HG03571 (cell line): ENCODE data around the gene DYDC1.
"Not testable (repeated sequence)": the region's sequence is repeated elsewhere in the genome, so short reads cannot be mapped to it uniquely, and the experiment has no call there.

Experiments
- ATAC-seq: cut with Tn5 transposase; IDR thresholded peaks from one replicate; pipeline ENCODE4 v1.9.1; 2021; ENCODE audit not compliant: unreplicated experiment

The DYDC1 gene

DNA sequence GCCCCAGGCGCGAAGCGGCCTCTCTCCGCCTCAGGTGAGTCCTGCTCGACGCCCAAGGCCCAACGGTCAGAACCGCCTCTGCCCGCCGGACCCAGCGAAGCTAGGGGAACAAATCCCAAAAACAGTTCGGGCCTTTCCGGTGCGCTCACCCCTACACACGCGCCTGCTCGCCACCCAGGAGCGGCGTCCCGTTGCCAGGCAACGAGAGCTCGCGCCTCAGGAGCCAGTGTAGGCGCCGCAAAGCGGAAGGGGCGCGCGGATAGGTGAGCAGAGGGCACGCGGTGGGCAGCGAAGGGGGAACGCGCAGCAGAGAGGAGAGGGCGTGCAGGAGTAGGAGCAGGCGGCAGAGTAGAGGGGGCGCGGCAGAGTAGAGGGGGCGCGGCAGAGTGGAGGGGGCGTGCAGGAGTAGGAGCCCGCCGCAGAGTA lies at the start of gene DYDC1, which contains the start of gene DYDC2:
TSS of gene DYDC1 (minus strand) at position 193 of the 426 bp plus-strand sequence. CDS start 4,154 bp downstream, outside the sequence.
TSS of gene DYDC2 (plus strand) at position 219 of the 426 bp plus-strand sequence. CDS start 5,663 bp downstream, outside the sequence.
- ATAC-seq, result peak; percentile 66

- ATAC-seq, result no peak
Measured at GRCh38 chr10:80406204-80406603, 49.6 kb upstream of the DYDC1 start.

DNA sequence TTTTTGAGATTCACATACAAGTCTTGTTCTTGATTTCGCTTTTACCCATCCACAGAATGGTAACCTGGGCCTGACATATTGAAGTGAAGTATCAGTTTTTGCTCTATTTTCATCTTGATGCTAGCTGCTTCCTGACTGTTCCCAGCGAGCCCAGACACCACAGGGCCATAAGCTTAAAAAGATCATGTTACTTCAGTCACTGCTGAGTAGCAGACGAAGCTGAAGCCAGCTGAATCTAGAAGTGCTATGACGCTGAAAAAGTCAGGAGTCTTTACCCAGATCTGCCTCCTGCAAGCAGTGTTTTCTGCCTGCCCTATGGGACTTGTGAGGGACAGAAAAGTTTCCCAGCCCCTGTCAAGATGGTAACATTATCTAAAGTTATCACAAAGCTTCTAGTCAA lies 49.1 kb upstream of the DYDC1 start:
- no peak for ATAC-seq

- no peak for ATAC-seq
Measured at GRCh38 chr10:80405035-80405434, 48.5 kb upstream of the DYDC1 start.

GRCh38 chr10:80400136-80400804 lies 43.7 kb upstream of the DYDC1 start:
- no peak for ATAC-seq

DNA sequence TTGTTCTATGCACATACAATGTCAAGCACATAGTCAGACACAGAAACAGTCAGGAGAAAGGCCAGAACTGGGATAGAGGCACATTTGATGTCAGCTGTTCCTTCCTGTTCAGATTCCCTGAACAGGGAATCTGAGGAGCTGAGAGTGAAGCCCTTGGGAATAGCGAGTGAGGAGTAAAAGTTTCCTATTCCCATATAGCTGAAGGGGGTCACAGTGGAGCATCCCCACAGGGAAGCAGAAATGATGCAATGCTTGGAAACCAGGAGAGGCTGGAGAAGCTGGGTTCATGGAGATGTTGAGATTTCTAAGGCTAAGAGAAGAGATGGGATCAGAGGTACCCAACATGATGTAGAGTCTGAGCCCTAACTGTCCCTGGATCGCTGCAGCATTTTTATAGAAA lies 40.5 kb upstream of the DYDC1 start:
- no peak for ATAC-seq

GRCh38 chr10:80394358-80394916 lies 37.9 kb upstream of the DYDC1 start:
- ATAC-seq, result no peak

DNA sequence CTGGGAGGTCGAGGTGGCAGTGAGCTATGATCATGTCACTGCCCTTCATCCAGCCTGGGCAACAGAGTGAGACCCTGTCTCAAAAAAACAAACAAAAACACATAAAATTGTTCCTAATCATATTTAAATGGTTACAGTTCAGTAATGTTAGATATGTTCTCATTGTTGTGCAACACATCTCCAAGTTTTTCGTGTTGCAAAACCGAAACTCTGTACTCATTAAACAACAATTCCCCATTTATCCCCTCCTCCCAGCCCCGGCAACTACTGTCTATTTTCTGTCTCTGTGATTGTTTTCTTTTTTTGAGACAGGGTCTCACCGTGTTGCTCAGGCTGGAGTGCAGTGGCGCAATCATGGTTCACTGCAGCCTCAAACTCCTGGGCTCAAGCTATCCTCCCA lies 35.7 kb upstream of the DYDC1 start:
- ATAC-seq, result no peak

GRCh38 chr10:80390740-80391139 lies 34.2 kb upstream of the DYDC1 start:
- no peak for ATAC-seq

- ATAC-seq, result no peak
Measured at GRCh38 chr10:80382989-80383388, 26.4 kb upstream of the DYDC1 start.

- ATAC-seq, result no peak
Measured at GRCh38 chr10:80380185-80380584, 23.6 kb upstream of the DYDC1 start.

DNA sequence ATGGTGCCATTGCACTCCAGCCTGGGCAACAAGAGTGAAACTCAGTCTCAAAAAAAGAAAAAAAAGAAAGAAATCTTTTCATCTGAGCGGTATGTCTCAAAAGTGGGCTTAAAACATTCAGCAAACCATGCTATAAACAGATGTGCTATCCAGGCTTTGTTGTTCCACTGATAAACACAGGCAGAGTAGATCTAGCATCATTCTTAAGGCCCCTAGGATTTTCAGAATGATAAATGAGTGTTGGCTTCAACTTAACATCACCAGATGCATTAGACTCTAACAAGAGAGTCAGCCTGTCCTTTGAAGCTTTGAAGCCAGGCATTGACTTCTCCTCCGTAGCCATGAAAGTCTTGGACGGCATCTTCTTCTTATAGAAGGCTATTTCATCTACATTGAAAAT lies 23.1 kb upstream of the DYDC1 start:
- no peak for ATAC-seq

GRCh38 chr10:80373502-80373901 lies 16.9 kb upstream of the DYDC1 start:
- no peak for ATAC-seq

DNA sequence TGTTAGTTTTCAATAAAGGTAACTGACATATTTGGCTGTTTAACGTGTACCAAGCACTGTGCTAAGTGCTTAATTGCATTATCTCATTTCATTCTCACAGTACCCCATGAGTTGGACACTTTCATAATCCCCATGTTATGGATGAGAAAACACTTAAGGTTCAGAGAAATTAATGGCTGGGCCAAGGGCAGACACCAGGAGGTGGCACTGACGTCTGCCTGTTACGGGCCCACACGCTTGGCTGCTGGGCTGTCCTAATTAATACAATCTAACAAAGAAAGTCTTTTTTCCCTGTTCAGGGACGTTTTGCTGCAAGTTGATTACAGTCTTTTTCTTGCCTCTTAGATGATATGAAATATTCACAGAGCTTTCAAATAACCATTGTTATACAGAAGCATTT lies 16.1 kb upstream of the DYDC1 start:
- no peak for ATAC-seq

- ATAC-seq, result no peak
Measured at GRCh38 chr10:80371467-80371866, 14.9 kb upstream of the DYDC1 start.

DNA sequence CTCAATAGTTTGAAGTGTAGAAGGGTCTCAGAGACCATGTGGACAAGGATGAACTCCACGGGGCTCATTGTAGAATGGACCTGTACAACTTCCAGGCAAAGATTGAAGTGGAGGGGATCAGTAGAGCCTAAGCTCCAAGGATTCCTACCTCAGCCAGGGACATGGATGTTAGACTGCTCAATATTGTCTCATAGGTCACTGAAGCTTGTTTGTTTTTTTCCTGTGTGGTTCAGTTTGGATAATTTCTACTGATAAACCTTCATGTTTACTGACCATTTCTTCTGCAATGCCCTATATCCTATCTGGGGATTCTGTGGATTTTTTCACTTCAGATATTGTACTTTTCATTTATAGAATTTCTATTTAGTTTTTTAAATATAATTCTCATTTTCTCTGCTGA lies 9.0 kb upstream of the DYDC1 start:
- no peak for ATAC-seq

- no peak for ATAC-seq
Measured at GRCh38 chr10:80359644-80360043, 3.1 kb upstream of the DYDC1 start.

- ATAC-seq, result not testable (repeated sequence)
Measured at GRCh38 chr10:80358925-80359324, 2.4 kb upstream of the DYDC1 start.

DNA sequence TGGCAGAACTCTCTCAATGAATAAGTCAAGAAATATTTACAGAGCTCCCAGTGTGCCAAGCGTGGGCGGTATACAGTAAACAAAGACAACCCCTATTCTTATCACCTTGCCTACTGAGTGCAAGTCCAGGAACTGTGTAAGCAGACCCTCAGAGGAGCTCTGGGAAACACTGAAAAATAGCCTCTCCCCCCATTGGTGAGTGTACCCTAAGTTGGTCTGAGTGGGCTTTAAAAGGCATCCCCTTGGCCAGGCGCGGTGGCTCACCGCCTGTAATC lies 1.2 kb upstream of the DYDC1 start:
- no peak for ATAC-seq

DNA sequence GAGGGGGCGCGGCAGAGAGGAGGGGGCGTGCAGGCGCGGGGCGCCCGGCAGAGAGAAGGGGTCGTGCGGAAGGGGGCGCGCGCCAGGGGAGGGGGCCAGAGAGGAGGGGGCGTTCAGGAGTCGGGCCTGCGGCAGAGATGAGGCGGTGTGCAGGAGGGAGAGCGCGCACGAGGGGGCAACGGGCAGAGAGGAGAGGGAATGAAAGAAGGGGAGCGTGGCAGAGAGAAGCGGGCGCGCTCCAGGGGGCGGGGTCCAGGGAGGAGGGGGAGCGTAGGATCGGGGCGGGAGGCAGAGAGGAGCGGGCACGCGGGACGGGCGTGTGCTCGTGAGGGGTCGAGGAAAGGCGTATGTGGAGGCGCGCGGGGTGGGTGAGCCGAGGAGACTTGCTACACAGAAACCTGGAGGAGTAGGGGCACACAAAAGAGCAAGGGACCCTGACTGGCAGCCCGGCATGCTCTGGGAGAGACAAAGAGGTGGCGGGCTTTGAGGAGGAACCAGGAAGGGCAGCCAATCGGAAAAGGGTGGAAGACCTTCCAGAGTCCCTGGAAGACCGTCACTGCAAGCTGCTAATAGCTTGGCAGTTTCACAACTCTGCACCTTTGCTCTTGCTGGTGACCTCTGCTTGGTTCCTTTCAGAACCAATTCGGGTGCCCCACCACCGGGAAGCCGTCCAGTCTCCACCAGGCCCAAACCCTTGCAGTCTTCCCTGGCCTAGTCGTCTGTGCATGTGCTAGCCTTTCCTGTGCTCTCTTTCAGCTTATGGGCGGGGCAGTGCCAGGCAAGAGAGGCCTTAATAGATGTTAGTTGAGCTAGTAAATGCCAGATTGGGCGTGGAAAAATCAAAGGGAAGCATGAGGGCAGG lies 665 bp upstream of the DYDC1 start:
- no peak for ATAC-seq

GRCh38 chr10:80351220-80351619 lies 5.3 kb downstream of the DYDC1 start:
- ATAC-seq, result no peak

DNA sequence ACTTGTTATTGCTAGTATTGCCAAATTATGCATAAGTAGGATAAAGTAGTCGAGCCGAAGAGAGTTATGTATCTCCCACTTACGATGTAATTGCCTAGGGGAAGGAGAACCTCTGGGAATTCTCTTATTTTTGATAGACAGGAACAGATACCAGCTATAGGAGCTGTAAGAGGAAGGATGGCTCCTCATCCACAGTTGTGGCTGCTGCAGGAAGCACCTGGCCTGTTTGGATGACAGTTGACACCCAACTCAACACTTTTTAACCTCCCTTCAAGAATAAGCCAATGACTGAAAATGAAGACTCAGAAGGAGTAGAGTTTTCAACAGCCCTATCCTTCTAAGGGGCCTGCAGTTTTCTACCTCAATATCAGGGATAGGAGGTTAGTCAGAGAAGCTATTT lies 6.3 kb downstream of the DYDC1 start:
- no peak for ATAC-seq
